ENCODE data around the gene SHPK.

The SHPK gene

GRCh38 chr17:3626831-3627768, 8.9 kb downstream of the SHPK start:
- no peak for DNase-seq

- no peak for DNase-seq
Measured at GRCh38 chr17:3622977-3623594, 13.0 kb downstream of the SHPK start.

- no peak for DNase-seq
Measured at GRCh38 chr17:3621146-3621720, 14.8 kb downstream of the SHPK start.

- no peak for DNase-seq
Measured at GRCh38 chr17:3615160-3615870, 20.7 kb downstream of the SHPK start.

- no peak for DNase-seq
Measured at GRCh38 chr17:3613124-3613523, 22.9 kb downstream of the SHPK start.

- no peak for DNase-seq
Measured at GRCh38 chr17:3610523-3610922, 25.5 kb downstream of the SHPK start.

GRCh38 chr17:3609689-3610088, 26.4 kb downstream of the SHPK start:
- DNase-seq, result no peak

- no peak for DNase-seq
Measured at GRCh38 chr17:3603870-3604259, 32.2 kb downstream of the SHPK start.

- no peak for DNase-seq
Measured at GRCh38 chr17:3603119-3603869, 32.8 kb downstream of the SHPK start.

GRCh38 chr17:3602499-3602898, 33.6 kb downstream of the SHPK start:
- peak in 1 of 2 experiments; percentile 31 for DNase-seq

GRCh38 chr17:3600529-3601205, 35.4 kb downstream of the SHPK start:
- no peak for DNase-seq

- no peak for DNase-seq
Measured at GRCh38 chr17:3598078-3598477, 38.0 kb downstream of the SHPK start.

GRCh38 chr17:3596804-3597464, 39.1 kb downstream of the SHPK start:
- DNase-seq, result no peak

GRCh38 chr17:3594976-3595375, 41.1 kb downstream of the SHPK start:
- DNase-seq, result no peak

GRCh38 chr17:3594051-3594800, 41.8 kb downstream of the SHPK start:
- no peak for DNase-seq

GRCh38 chr17:3593384-3593783, 42.7 kb downstream of the SHPK start:
- no peak for DNase-seq

GRCh38 chr17:3592216-3592860, 43.7 kb downstream of the SHPK start:
- no peak for DNase-seq

- DNase-seq, result no peak
Measured at GRCh38 chr17:3590768-3591167, 45.3 kb downstream of the SHPK start.

GRCh38 chr17:3590231-3590630, 45.8 kb downstream of the SHPK start:
- no peak for DNase-seq

GRCh38 chr17:3589784-3590183, 46.3 kb downstream of the SHPK start:
- no peak for DNase-seq

All from SW 1271 (cell line).